GF-D8 (cell line): ENCODE results near the gene KLHL36.

Experiments
- DNase-seq: peaks from one replicate; lab custom pipeline; 2025; lab: John Stamatoyannopoulos, UW

Gene KLHL36

GRCh38 chr16:84699147-84699711, 50.9 kb downstream of the KLHL36 start:
- no peak for DNase-seq

DNA sequence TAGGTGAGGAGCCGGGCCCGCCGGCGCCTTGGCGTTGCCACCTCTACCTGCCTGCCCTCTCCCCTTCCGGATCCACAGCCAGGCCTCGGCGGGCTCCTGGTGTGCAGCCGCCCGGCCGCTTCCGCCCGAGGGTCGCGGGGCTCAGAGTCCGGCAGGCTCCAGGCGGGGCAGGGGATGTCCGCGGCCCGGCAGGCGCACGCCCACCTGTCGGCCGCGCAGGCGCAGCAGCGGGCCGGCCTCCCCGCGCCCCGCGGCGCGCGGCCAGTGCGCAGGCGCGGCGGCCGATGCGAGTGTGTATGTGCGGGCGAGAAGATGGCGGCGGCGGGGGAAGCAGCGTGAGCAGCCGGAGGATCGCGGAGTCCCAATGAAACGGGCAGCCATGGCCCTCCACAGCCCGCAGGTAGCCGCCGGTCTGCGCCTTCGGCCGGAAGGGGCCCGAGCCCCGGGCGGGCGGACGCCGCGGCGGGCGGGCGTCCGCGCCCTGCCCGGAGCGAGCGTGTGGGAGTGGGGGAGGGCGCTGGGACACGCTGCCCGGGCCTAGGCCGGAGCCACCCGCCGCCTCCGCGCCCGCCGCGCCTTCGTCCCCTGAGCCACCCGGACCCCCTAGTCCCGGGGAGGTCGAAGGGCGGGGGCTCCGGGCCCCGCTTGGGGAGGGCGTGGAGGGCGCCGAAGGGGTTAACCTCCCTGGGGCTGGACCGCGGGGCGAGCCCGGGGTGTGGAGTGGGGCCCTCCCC, 51.6 kb downstream of the KLHL36 start, which contains the start of gene USP10:
Gene USP10, plus strand, starts transcription at position 289 of the 734 bp plus-strand sequence. Its CDS starts 91 bp downstream, at position 380.
- peak; percentile 46 for DNase-seq

- no peak for DNase-seq
Measured at GRCh38 chr16:84700446-84701300, 52.4 kb downstream of the KLHL36 start.

- DNase-seq, result no peak
Measured at GRCh38 chr16:84703681-84704080, 55.4 kb downstream of the KLHL36 start.

GRCh38 chr16:84704253-84704652, 55.9 kb downstream of the KLHL36 start:
- DNase-seq, result no peak

GRCh38 chr16:84706856-84707255, 58.5 kb downstream of the KLHL36 start:
- no peak for DNase-seq

DNA sequence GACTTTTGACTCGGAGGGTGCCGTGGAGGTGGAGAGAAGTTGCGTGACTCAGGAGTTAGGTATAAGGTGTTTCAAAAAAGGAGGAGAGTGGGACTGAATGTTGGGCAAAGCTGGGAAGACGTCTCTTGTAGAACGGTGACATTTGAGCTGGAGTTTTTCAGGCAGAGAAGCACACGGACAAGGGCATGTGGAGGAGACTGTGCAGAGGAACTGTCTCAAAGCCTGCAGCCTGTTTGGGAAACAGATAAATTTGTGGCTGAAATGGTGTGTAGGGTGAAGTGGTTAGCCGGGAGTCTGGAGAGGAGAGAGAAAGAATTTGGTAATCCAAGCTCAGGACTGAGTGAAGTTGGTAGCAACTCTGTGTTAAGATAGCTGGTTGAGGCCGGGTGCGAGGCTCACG, 61.3 kb downstream of the KLHL36 start:
- DNase-seq, result no peak

DNA sequence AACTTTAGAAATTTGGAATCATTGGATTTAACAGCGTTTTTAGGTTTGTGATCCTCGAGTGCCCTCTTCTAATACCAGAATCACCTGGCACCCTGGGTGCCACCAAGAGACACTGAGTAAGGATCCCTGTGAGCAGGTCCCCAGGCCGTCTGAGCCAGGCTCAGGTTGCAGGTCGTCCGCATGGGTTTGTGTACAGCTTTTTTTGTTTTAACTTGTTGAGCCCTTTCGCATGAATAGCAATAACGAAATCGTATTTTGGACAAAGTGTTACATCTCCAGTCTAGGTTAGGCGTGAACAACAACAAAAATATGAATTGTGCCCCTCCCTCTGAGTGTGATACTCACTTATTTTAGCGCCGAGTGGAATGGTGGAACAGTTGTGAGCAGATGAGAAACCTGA, 62.4 kb downstream of the KLHL36 start:
- DNase-seq, result no peak
